A549 (cell line): ENCODE measurements around the gene ADGRL2. TPM values are rescaled to one million over a fixed set of nuclear protein-coding genes. Genes with fewer than 3 reads are reported as not detected.

Source experiments
- ATAC-seq, 2 experiments: fragments of 200-7000 bp in 1 of 2; fragments of >200 bp in 1 of 2; cut with Nextera tagmentation in 1 of 2; cut with Tn5 transposase in 1 of 2; 3 replicates each; pipeline versions ENCODE4 v1.8.0 to v1.9.1; 2018 to 2020; ENCODE audit warnings: mild to moderate bottlenecking in 1 of 2, moderate library complexity in 1 of 2
- CTCF ChIA-PET: fragments of 300-600 bp; sonication (Branson Sonifier 250); formaldehyde crosslinking; extraction: SDS; loops from one replicate; lab custom pipeline; 2021; ENCODE audit warnings: antibody characterized with exemption, inconsistent platforms; lab: Yijun Ruan, JAX
- POLR2A ChIA-PET: fragments of 350-600 bp; formaldehyde crosslinking; extraction: SDS; loops from one replicate; lab custom pipeline; 2021; ENCODE audit warnings: antibody characterized with exemption, inconsistent platforms; lab: Yijun Ruan, JAX
- DNase-seq, 2 experiments: peaks; one replicate each; pipeline versions ENCODE4 v3.0.0 to v3.0.0-alpha.2; 2011 to 2016; ENCODE audit warnings: low read depth in 1 of 2, low spot score in 1 of 2
- FAIRE-seq: peaks from 2 replicates; lab custom pipeline; 2011; peaks lifted over from hg19 to GRCh38; lab: Jason Lieb, UNC
- H3K27ac ChIP-seq, 2 experiments: fragments of >200 bp; sonication (Bioruptor Twin); formaldehyde crosslinking; 3 replicates each; pipeline ENCODE4 v1.5.1; 2016 to 2017
- H3K4me1 ChIP-seq: fragments of >200 bp; sonication (Bioruptor Twin); formaldehyde crosslinking; 3 replicates; pipeline ENCODE4 v1.6.1; 2016
- H3K4me2 ChIP-seq: fragments of >200 bp; sonication (Bioruptor Twin); formaldehyde crosslinking; 3 replicates; pipeline ENCODE4 v1.6.1; 2016
- H3K4me3 ChIP-seq: fragments of >200 bp; sonication (Bioruptor Twin); formaldehyde crosslinking; 3 replicates; pipeline ENCODE4 v1.5.1; 2016
- H3K9me3 ChIP-seq: fragments of >200 bp; sonication (Bioruptor Twin); formaldehyde crosslinking; 3 replicates; pipeline ENCODE4 v1.6.1; 2016
- ATOH8 ChIP-seq: fragments of 250-450 bp; sonication (Bioruptor Pico); IDR thresholded peaks from 2 replicates; pipeline ENCODE4 v1.5.0; 2020; ENCODE audit warnings: low read depth, mild to moderate bottlenecking, moderate library complexity
- CBX8 ChIP-seq: fragments of 200-600 bp; sonication (generic); IDR thresholded peaks from 2 replicates; pipeline ENCODE4 v1.6.1; 2016
- CHD4 ChIP-seq: fragments of 200-600 bp; sonication (generic); IDR thresholded peaks from 2 replicates; pipeline ENCODE4 v1.6.1; 2016; ENCODE audit warnings: antibody characterized with exemption, mild to moderate bottlenecking, borderline replicate concordance
- CTCF ChIP-seq: fragments of >200 bp; sonication (Bioruptor Twin); formaldehyde crosslinking; IDR thresholded peaks from 3 replicates; pipeline ENCODE4 v1.5.1; 2016
- E2F6 ChIP-seq: IDR thresholded peaks from 2 replicates; pipeline ENCODE4 v1.6.1; 2012; ENCODE audit warnings: low read depth, borderline replicate concordance
- EHMT2 ChIP-seq: fragments of 200-600 bp; sonication (generic); IDR thresholded peaks from 2 replicates; pipeline ENCODE4 v1.6.1; 2016; ENCODE audit warnings: antibody characterized with exemption, low read depth, mild to moderate bottlenecking, moderate library complexity
- EP300 ChIP-seq, 2 experiments: fragments of >200 bp; sonication (Bioruptor Twin); formaldehyde crosslinking; IDR thresholded peaks; 2 replicates in 1 of 2; 3 replicates in 1 of 2; pipeline ENCODE4 v1.6.1; 2016 to 2017
- FOSL2 ChIP-seq, 2 experiments: fragments of 450-650 bp in 1 of 2; fragments of >200 bp in 1 of 2; sonication (Bioruptor Twin) in 1 of 2; formaldehyde crosslinking; IDR thresholded peaks; 2 replicates each; pipeline versions ENCODE4 v1.5.0 to v1.6.1; 2016 to 2020; ENCODE audit warnings: mild to moderate bottlenecking in 1 of 2, moderate library complexity in 1 of 2
- FOXS1 ChIP-seq: fragments of 250-450 bp; sonication (Bioruptor Pico); IDR thresholded peaks from 2 replicates; pipeline ENCODE4 v1.5.0; 2020; ENCODE audit warnings: mild to moderate bottlenecking, moderate library complexity
- GATA3 ChIP-seq: IDR thresholded peaks from 2 replicates; pipeline ENCODE4 v1.6.1; 2012; ENCODE audit warnings: borderline replicate concordance
- HES2 ChIP-seq: fragments of >200 bp; sonication (Bioruptor Twin); formaldehyde crosslinking; IDR thresholded peaks from 2 replicates; pipeline ENCODE4 v1.6.1; 2016
- HOXA7 ChIP-seq: fragments of 250-450 bp; sonication (Bioruptor Pico); IDR thresholded peaks from 2 replicates; pipeline ENCODE4 v1.5.0; 2020; ENCODE audit warnings: mild to moderate bottlenecking, moderate library complexity
- HOXB5 ChIP-seq: fragments of 250-450 bp; sonication (Bioruptor Pico); IDR thresholded peaks from 2 replicates; pipeline ENCODE4 v1.5.0; 2020; ENCODE audit warnings: mild to moderate bottlenecking, moderate library complexity
- MAFK ChIP-seq: fragments of 450-650 bp; IDR thresholded peaks from 2 replicates; pipeline ENCODE4 v1.6.1; 2014; ENCODE audit not compliant: partially characterized antibody
- MAZ ChIP-seq: fragments of 150-350 bp; IDR thresholded peaks from 2 replicates; pipeline ENCODE4 v1.6.1; 2014; ENCODE audit warnings: antibody characterized with exemption, low read depth, low read length, borderline replicate concordance
- MYC ChIP-seq: IDR thresholded peaks from 2 replicates; pipeline ENCODE4 v1.6.1; 2012; ENCODE audit warnings: mild to moderate bottlenecking, inconsistent platforms, low read length, improper control_type of control experiment, borderline replicate concordance
- PBX3 ChIP-seq: IDR thresholded peaks from 2 replicates; pipeline ENCODE4 v1.6.1; 2012
- POLR2AphosphoS2 ChIP-seq: conservative IDR thresholded peaks from 2 replicates; pipeline ENCODE4 v1.6.1; 2012; ENCODE audit warnings: low read length, improper control_type of control experiment, inconsistent platforms
- REST ChIP-seq: fragments of 200-600 bp; sonication (generic); IDR thresholded peaks from 2 replicates; pipeline ENCODE4 v1.6.1; 2016; ENCODE audit warnings: antibody characterized with exemption, mild to moderate bottlenecking, moderate library complexity
- RFX5 ChIP-seq: fragments of 450-650 bp; IDR thresholded peaks from 2 replicates; pipeline ENCODE4 v1.7.1; 2014; ENCODE audit warnings: antibody characterized with exemption, mild to moderate bottlenecking, moderate library complexity
- ZFP36 ChIP-seq: fragments of 450-650 bp; IDR thresholded peaks from 2 replicates; pipeline ENCODE4 v1.6.1; 2014; ENCODE audit warnings: borderline replicate concordance; ENCODE audit not compliant: partially characterized antibody
- ZNF302 ChIP-seq: fragments of 250-450 bp; sonication (Bioruptor Pico); IDR thresholded peaks from 2 replicates; pipeline ENCODE4 v1.9.0; 2021; ENCODE audit warnings: inconsistent platforms, mild to moderate bottlenecking, moderate library complexity
- ZSCAN20 ChIP-seq: fragments of 250-450 bp; sonication (Bioruptor Pico); IDR thresholded peaks from 2 replicates; pipeline ENCODE4 v1.8.0; 2022; ENCODE audit warnings: mild to moderate bottlenecking, moderate library complexity
- polyA plus RNA-seq, 4 experiments: library from polyadenylated mRNA; depleted of rRNA in 3 of 4; stranded (reverse); fragments of >200 nt; fragmentation: RNase III in 1 of 4; extraction: RNeasy Plus Mini Kit Qiagen cat#74134 plus additional on column Dnase treatment in 1 of 4; gene quantifications; 2 replicates in 3 of 4; 3 replicates in 1 of 4; pipeline ENCODE4 v1.2.3, GENCODE V29; 2011 to 2017

Gene ADGRL2
- polyA plus RNA-seq, 2 of the 4 experiments (the other 2 are of a cell fraction) = 12.8 to 24.1 TPM

- no peak for TF ChIP-seq PBX3
- no peak for TF ChIP-seq POLR2AphosphoS2
- TF ChIP-seq EP300 (IDR thresholded peaks at IDR 0.05) = no peak
Observed at GRCh38 chr1:81850031-81850430, 49.3 kb downstream of the ADGRL2 start (continued).

GRCh38 chr1:81850495-81850894 lies 49.8 kb downstream of the ADGRL2 start:
- ChIA-PET POLR2A (no interaction called here), CTCF (no interaction called here)
- Histone ChIP-seq H3K9me3 (no peaks in the 10 kb centered on the region), H3K4me1 (no peaks in the 10 kb centered on the region), H3K27ac (no peak overlapping the region), H3K4me3 (no peak overlapping the region), H3K4me2 (no peak overlapping the region)
- no peak for TF ChIP-seq RFX5
- TF ChIP-seq FOSL2 (IDR thresholded peaks at IDR 0.05) = no peak
- TF ChIP-seq FOSL2 (CRISPR knock-in tag; IDR thresholded peaks at IDR 0.05) = no peak
- no peak for TF ChIP-seq FOXS1 (CRISPR knock-in tag)
- no peak for TF ChIP-seq MYC
- no peak for TF ChIP-seq MAFK
- TF ChIP-seq CHD4 = no peak
- no peak for TF ChIP-seq GATA3
- TF ChIP-seq ZSCAN20 (CRISPR knock-in tag) = no peak
- no peak for TF ChIP-seq ZFP36
- no peak for TF ChIP-seq REST
- no peak for TF ChIP-seq HES2
- TF ChIP-seq CBX8 = no peak
- TF ChIP-seq HOXB5 (CRISPR knock-in tag) = no peak
- TF ChIP-seq EHMT2 = no peak
- no peak for TF ChIP-seq MAZ
- no peak for TF ChIP-seq ATOH8 (CRISPR knock-in tag)
- TF ChIP-seq CTCF = no peak
- no peak for TF ChIP-seq ZNF302 (CRISPR knock-in tag)
- no peak for TF ChIP-seq HOXA7
- TF ChIP-seq E2F6 = no peak
- DNase-seq (no peak), ATAC-seq (no peak), FAIRE-seq (no peak)
